NCI-H2227 treated with DMSO at 0.1 percent for 48 hours (cell line): Measurements from ENCODE around the gene DNASE1L2.

Experiments used
- DNase-seq: peaks from one replicate; lab custom pipeline; 2025; lab: John Stamatoyannopoulos, UW

The DNASE1L2 gene

GRCh38 chr16:2204416-2205103 lies 31.7 kb upstream of the DNASE1L2 start:
- no peak for DNase-seq

- peak; percentile 87 for DNase-seq
These were observed 30.9 kb upstream of the DNASE1L2 start, which contains the start of gene MLST8 for GRCh38 chr16:2205104-2205966. Gene MLST8, plus strand, starts transcription at chr16:2205454. Its CDS starts 632 bp downstream, at chr16:2206086.

- DNase-seq = no peak
These were observed 30.3 kb upstream of the DNASE1L2 start for GRCh38 chr16:2205967-2206313.

GRCh38 chr16:2206420-2206779 lies 29.8 kb upstream of the DNASE1L2 start:
- no peak for DNase-seq

DNA sequence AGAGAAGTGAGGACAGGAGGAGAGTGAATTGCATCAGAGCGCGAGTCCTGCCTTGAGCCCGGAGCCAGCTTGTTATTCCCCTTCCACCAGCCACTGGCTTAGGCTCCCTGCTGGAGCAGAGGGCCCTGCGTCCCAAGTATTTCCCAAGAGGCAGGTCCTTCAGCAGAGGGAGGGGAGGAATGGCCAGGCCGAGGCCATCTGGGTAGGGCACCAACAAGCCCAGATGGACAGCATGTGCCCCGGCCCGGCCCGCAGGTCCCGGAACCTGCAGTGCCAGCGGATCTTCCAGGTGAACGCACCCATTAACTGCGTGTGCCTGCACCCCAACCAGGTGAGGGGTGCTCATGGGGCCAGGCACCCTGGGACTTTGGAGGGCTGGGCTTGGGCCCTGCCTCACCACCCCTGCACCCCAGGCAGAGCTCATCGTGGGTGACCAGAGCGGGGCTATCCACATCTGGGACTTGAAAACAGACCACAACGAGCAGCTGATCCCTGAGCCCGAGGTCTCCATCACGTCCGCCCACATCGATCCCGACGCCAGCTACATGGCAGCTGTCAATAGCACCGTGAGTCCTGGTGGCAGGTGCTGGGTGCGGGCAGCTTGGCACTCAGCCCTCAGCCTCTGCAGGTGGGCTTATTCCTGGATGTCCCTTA lies 29.3 kb upstream of the DNASE1L2 start:
- no peak for DNase-seq

DNA sequence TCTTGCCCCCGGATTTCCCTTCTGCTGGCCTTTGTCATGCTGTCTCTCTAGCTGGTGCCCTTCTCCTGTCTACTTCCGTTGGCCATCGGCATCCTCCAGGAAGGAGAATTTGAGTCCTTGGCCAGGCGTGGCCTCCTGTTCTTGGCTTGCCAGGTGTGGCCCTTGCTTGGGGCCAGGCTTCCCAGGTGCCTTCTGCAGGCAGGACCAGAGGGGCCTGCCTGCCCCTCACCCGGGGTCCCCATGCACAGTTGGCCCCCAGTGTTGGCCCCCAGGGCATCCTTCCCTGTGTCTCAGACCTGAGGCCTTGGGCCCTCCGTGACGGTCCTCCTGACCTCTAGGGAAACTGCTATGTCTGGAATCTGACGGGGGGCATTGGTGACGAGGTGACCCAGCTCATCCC lies 28.4 kb upstream of the DNASE1L2 start:
- no peak for DNase-seq

DNA sequence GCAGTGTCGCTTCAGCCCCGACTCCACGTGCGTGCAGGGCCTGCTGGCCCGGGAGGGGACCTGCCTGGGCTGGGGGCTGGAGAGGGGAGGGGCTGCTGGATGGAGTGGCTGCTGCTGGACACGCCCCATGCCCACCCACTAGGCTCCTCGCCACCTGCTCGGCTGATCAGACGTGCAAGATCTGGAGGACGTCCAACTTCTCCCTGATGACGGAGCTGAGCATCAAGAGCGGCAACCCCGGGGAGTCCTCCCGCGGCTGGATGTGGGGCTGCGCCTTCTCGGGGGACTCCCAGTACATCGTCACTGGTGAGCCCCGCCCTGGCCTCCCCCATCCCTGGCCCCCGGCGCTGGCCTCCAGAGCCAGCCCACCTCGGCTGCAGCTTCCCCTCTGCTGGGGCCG lies 27.9 kb upstream of the DNASE1L2 start:
- no peak for DNase-seq

GRCh38 chr16:2208772-2209171 lies 27.5 kb upstream of the DNASE1L2 start:
- DNase-seq = no peak

DNA sequence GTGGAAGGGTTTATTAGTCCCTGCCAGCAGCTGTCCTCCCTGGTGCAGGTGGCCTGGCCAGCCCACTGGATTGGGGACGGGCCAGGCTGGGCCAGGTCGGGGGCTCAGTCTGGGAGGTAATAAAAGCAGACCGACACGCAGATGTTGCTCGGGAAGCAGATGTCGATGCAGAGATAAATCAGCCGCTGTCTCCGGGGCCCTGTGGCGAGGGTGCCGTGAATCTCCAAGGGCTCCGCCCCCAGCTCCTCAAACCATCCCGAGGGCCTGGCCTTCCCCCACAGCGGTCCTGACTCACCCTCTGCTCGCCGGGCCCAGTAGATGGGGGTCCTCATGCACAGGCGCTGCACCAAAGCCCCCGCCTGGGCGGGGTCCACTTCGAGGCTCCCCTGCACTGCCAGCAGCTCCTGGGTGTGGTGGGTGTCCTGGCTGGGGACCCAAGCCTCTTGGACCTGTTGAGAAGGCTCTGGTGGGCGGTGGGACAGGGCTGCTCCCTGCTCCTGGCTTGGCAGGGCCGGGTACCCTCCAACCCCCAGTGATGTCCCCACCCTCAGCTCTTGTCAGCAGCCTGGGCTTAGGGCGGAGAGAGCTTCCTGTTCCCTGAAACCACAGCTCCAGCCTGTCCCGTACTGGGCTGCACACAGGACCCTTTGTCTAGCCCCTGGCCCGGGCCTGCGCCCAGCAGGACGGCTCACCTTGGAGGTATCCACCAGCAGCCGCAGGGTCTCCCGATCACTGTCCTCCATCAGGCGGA lies 26.8 kb upstream of the DNASE1L2 start:
- no peak for DNase-seq

DNA sequence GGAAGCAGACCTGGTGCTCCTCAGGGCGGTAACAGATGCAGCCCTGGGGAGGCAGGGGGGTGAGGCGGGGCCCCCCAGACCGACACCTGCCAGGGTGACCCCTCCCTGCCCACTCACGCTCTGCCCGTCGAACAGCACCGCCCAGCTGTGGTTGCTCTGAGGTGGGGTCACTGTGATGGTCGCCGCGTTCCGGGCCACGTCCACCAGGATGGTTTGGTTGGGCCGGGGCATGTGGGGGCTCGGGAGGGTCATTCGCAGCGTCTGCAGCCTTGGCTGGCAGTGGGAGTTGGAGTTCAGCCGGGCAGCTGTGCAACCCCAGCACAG lies 26.3 kb upstream of the DNASE1L2 start:
- no peak for DNase-seq

- DNase-seq = no peak
These were observed 25.6 kb upstream of the DNASE1L2 start, which contains the start of gene BRICD5 for GRCh38 chr16:2210386-2211365. Gene BRICD5, minus strand, starts transcription at chr16:2210863. Its CDS starts 30 bp downstream, at chr16:2210833.

DNA sequence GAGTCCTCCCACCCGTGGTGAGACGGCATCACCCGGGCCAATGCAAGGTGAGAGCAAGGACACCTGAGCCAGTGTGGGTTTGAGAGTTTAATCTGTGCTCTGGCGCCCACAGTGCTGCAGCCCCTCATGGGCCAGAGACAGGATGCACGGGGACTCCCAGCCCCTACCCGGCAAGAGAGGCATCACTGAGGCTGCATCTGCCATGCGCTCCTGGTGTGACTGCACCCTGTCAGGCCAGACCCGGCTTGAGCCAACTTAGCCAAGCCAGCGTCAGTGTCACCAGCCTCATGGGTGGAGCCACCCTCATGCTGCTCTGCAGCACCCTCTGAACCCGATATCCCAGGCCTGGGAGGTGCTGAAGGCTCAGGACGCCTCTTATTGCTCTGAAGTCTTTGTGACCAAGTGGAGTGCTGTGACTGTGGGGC lies 24.3 kb upstream of the DNASE1L2 start:
- DNase-seq = no peak

GRCh38 chr16:2212362-2213324 lies 23.6 kb upstream of the DNASE1L2 start:
- DNase-seq = no peak

- DNase-seq = no peak
These were observed 22.2 kb upstream of the DNASE1L2 start for GRCh38 chr16:2213817-2214718.

GRCh38 chr16:2214719-2214968 lies 21.6 kb upstream of the DNASE1L2 start, which contains the start of gene PGP:
Gene PGP, minus strand, starts transcription at chr16:2214840. Its CDS starts 63 bp downstream, at chr16:2214777.
- no peak for DNase-seq

DNA sequence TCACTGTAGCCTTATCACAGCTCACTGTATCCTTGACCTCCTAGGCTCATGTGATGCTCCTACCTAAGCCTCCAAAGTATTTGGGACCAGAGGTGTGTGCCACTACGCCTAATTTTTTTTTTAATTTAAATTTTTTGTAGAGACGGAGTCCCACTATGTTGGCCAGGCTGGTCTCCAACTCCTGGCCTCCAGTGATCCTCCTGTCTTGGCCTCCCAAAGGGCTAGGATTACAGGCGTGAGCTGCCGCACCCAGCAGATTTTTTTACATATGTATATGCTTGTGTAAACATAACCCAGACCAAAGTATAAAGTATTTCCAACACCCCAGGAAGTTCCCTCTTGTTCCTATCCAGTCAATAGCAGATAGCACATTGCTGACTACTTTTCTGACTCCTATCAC lies 19.9 kb upstream of the DNASE1L2 start:
- DNase-seq = no peak

DNA sequence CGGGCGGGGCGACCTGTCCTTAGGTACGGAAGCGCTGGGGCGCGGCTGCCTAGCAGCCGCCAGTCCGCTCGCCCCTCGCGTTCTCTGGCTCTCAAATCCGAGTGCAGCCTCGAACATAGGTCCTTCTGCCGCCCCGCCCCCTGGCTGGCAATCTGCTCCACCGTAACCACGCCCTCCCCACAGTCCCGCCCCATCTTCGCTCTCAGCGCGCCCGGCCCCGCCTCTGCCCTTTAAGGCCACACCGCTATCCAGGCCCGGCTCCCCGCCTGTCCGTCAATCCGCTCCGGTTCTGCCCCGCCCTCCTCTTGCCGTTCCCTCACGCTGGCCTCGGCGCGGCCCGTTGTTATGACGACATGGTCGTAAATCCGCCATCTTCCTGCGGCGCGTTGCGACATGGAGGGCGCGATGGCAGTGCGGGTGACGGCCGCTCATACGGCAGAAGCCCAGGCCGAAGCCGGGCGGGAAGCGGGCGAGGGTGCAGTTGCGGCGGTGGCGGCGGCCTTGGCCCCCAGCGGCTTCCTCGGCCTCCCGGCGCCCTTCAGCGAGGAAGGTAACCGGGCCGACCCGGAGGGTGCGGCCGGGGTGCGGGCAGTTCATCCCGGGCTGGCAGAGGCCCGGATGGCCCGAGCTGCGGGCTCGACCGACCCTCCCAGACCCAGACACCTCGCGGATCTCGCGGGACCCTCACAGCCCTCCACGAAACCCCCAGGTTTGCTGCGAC lies 12.9 kb upstream of the DNASE1L2 start, which contains the start of gene E4F1:
Gene E4F1, plus strand, starts transcription at position 371 of the 721 bp plus-strand sequence. Its CDS starts 23 bp downstream, at position 394.
- DNase-seq = peak; percentile 99

DNA sequence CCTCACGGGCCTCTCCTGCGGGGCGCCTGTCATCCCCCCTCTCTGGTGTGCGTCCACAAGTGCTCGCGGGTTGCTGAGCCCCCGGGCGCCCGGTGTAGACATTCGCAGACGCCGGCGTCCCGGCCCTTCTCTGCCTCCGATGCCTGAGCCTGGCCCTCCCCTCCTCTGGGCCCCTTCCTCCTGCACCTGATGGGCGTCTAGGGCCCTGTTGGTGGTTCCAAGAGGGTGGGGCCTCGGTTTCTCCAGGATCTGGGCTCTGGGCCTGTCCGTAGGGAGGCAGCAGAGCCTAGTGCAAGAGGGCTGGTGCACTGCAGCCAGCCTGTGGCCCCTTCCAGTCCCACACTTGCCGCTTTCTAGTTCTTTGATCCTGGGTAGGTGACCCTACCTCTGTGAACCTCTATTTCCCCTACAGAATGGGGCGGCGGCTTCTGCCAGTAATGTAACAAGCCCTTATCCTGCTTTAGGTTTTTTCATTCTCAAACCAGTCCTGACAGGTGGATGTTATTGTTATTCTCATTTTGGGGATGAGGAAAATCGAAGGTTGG lies 12.2 kb upstream of the DNASE1L2 start:
- DNase-seq = no peak
